ENCODE measurements around the gene FBXO27. TPM values are rescaled to one million over a fixed set of nuclear protein-coding genes. Genes with fewer than 3 reads are reported as not detected.

FBXO27 gene
- total and polyA plus RNA-seq, 12 donors: 1.1 to 17.2 (median 2.8) TPM

DNA sequence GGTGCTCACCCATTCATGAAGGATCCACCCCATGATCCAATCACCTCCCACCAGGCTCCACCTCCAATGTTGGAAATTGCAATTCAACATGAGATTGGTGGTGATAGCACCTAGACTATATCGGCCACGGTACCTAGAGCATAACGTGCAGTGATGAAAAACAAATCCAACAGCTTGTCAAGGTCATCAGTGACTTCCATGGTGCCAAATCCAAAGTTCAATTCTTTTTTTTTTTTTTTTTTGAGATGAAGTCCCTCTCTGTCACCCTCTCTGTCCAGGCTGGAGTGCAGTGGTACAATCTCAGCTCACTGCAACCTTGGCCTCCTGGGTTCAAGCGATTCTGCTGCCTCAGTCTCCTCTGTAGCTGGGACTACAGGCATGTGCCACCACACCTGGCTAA is 34.8 kb upstream of the FBXO27 start:
- H3K27me3 ChIP-seq: no peaks in the 10 kb centered on the region
- 64 to 76% (median 65%) methylated on average over 4 of the region's 4 CpGs for WGBS, 4 donors
- TF ChIP-seq, protein P1, sequence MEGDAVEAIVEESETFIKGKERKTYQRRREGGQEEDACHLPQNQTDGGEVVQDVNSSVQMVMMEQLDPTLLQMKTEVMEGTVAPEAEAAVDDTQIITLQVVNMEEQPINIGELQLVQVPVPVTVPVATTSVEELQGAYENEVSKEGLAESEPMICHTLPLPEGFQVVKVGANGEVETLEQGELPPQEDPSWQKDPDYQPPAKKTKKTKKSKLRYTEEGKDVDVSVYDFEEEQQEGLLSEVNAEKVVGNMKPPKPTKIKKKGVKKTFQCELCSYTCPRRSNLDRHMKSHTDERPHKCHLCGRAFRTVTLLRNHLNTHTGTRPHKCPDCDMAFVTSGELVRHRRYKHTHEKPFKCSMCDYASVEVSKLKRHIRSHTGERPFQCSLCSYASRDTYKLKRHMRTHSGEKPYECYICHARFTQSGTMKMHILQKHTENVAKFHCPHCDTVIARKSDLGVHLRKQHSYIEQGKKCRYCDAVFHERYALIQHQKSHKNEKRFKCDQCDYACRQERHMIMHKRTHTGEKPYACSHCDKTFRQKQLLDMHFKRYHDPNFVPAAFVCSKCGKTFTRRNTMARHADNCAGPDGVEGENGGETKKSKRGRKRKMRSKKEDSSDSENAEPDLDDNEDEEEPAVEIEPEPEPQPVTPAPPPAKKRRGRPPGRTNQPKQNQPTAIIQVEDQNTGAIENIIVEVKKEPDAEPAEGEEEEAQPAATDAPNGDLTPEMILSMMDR (IDR thresholded peaks at IDR 0.05): no peak
- no peak for TF ChIP-seq POLR2A (IDR thresholded peaks at IDR 0.05)
- H3K36me3 ChIP-seq (replicated peaks in 1 of 2): no peaks in the 10 kb centered on the region
- H3K4me3 ChIP-seq: no peak overlapping the region
- DNase-seq: no peak
- intact Hi-C loops (cut with DNase I): no loop called here
- no peak overlapping the region for H3K27ac ChIP-seq
- H3K9me3 ChIP-seq (replicated peaks in 1 of 3): no peaks in the 10 kb centered on the region
- H3K4me1 ChIP-seq (replicated peaks in 1 of 2): no peaks in the 10 kb centered on the region

DNA sequence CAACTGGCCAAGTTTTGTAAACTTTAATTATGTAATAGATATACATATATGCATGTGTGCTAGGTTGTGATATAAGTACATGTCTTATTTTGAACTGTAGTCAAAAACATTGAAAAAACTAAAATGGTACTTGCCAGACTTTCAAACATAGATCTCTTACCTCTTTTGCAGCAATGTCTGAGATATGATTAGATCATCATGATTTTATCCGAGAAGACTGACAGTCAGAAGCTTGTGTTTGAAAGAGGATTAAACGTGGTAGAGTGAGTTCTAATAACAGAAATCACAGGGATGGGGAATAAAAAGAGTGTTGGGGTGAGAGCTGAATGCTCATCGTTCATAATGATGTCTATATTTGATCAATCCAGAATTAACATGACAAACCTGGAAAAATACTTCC is 33.6 kb upstream of the FBXO27 start:
- Histone ChIP-seq H3K27me3 (no peaks in the 10 kb centered on the region), H3K36me3 (replicated peaks in 1 of 2) (no peaks in the 10 kb centered on the region), H3K27ac (no peak overlapping the region), H3K9me3 (replicated peaks in 1 of 3) (no peaks in the 10 kb centered on the region), H3K4me3 (no peak overlapping the region), H3K4me1 (replicated peaks in 1 of 2) (no peaks in the 10 kb centered on the region)
- WGBS, 4 donors: 63 to 76% (median 71%) methylated on average over 3 of the region's 3 CpGs
- DNase-seq: no peak
- TF ChIP-seq, protein P1 (IDR thresholded peaks at IDR 0.05): no peak
- no peak for TF ChIP-seq POLR2A (IDR thresholded peaks at IDR 0.05)
- intact Hi-C loops (cut with DNase I): no loop called here

DNA sequence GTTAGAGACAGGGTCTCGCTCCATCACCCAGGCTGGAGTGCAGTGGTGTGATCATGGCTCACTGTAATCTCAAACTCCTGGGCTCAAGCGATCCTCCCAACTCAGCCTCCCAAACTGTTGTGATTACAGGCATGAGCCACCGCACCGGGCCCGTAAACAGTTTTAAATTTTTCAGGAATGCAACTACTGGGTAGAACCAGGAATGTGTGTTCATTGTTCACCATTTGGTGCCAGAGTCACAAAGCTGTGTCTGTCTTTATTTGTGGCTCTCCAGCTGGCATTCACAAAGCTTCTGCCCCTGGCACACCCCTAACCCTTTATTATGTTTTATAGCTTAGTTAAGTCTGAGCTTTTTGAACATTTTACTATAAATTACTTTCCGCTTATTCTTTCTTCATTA is 32.1 kb upstream of the FBXO27 start:
- Histone ChIP-seq H3K27me3 (no peaks in the 10 kb centered on the region), H3K4me1 (replicated peaks in 1 of 2) (no peaks in the 10 kb centered on the region), H3K27ac (no peak overlapping the region), H3K9me3 (replicated peaks in 1 of 3) (no peaks in the 10 kb centered on the region), H3K36me3 (replicated peaks in 1 of 2) (no peaks in the 10 kb centered on the region), H3K4me3 (no peak overlapping the region)
- intact Hi-C loops (cut with DNase I): no loop called here
- DNase-seq: no peak
- TF ChIP-seq, protein P1 (IDR thresholded peaks at IDR 0.05): no peak
- no peak for TF ChIP-seq POLR2A (IDR thresholded peaks at IDR 0.05)
- 90 to 95% (median 93%) methylated on average over 6 of the region's 6 CpGs for WGBS, 4 donors

DNA sequence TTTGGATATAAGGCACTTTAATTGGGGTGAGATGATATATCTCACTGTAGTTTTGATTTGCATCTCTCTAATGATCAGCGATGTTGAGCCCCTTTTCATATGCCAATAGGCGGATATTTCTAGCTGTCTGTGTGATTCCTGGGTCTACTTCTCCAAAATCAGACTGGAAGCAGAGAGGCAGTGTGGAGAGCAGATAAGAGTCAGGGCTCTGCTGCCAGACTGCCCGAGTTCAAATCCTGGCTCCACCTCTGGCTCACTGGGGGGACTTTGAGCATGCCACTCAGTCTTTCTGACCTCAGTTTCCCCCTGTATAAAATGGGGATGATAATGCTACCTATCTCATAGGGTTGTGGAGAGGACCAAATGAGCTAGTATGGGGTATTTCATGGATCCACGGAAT is 27.8 kb upstream of the FBXO27 start:
- Histone ChIP-seq H3K4me1 (replicated peaks in 1 of 2) (no peaks in the 10 kb centered on the region), H3K4me3 (no peak overlapping the region), H3K27me3 (no peaks in the 10 kb centered on the region), H3K36me3 (replicated peaks in 1 of 2) (no peaks in the 10 kb centered on the region), H3K27ac (no peak overlapping the region), H3K9me3 (replicated peaks in 1 of 3) (no peaks in the 10 kb centered on the region)
- no peak for DNase-seq
- TF ChIP-seq, protein P1 (IDR thresholded peaks at IDR 0.05): no peak
- no peak for TF ChIP-seq POLR2A (IDR thresholded peaks at IDR 0.05)
- intact Hi-C loops (cut with DNase I): no loop called here
- WGBS, 4 donors: 59 to 70% (median 66%) methylated on average over 4 of the region's 4 CpGs

Data from adrenal gland (tissue), 12 donors.